CD4-positive, alpha-beta T cell treated with Interleukin-21 for 1 hour (primary cell): Measurements from ENCODE around the gene DCN.
"Not testable (repeated sequence)": the region's sequence is repeated elsewhere in the genome, so short reads cannot be mapped to it uniquely, and the experiment has no call there.

ENCODE experiments used
- DNase-seq: peaks from one replicate; pipeline ENCODE4 v3.0.0-alpha.2; 2020

Gene DCN

DNA sequence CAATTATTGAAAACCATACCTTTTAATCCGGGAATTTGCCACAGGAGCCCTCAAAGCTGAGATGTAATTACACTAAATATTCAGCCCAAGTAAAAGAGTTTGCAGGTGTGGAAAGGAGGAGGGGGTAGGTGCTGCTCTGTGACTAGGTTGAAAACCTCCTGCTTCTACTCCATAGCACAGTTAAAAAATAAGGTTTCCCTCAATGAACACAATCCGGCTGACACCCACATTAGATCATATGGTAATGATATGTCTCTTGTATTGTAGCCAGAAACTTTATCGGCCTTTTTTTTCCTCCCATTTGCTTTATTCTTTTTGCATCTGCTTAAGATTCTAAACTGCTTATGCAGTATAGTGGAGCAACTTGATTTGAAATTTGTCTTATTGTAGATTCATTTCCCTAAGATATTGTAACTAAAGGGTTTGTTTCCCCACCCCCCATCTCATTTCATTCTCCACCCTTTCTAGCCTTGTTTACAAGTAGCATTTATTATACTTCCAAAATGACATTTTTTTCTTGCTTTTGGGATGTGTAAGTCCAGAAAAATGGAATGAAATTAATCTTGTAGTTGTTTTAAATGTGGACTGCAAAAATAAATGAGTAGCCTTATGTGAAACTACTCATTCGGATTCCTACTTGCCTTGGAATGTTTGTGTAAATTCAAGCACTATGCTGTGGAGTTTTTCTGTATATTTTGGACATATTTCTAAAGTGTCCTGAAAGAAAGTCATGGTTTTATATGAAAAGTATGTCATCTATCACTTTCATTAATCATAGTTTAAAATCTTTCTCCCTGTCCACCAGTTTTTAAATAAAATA is at the start of gene DCN:
Gene DCN (minus strand): TSS at position 182 of the 820 bp plus-strand sequence. CDS start 4,265 bp downstream, outside the sequence.
- DNase-seq: no peak

- no peak for DNase-seq
Observed at GRCh38 chr12:91230841-91231240, 48.2 kb upstream of the DCN start.

- DNase-seq: no peak
Observed at GRCh38 chr12:91226951-91227350, 44.3 kb upstream of the DCN start.

DNA sequence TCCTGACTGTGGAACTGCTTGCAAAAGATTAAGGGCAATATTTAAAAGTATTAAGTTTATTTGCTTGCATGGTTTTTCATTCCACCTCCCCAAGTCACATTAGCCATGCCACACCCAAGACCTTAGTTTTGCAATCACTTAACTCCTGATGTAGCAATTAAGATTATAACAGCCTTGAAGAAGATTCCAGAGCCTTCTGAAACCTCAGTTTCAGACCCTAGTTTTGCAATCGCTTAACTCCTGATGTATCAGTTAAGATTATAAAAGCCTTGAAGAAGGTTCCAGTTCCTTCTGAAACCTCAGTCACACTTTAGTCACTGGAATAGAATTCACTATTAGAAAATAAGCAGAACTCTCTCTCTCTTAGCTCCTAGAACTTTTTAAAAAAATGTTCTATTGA is 42.7 kb upstream of the DCN start:
- no peak for DNase-seq

DNA sequence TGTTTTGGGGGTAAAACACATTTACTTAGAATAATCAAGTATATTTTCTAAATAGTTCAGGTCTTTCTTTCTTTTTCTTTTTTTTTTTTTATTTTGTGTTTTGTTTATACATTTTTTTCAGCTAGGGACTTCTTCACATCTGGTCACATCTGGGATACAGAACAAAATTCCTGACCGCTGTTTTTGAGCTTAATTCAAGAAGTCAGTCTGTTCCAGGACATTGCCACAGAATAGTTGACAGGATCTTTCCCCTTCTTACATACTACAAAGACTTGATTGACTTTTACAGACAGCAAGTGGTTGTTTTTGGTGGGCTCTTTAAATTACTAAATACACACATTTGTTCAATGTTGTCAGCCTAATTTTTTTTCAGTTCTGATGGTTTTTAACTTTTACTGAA is 41.8 kb upstream of the DCN start:
- DNase-seq: no peak

- DNase-seq: no peak
Observed at GRCh38 chr12:91222746-91223145, 40.1 kb upstream of the DCN start.

DNA sequence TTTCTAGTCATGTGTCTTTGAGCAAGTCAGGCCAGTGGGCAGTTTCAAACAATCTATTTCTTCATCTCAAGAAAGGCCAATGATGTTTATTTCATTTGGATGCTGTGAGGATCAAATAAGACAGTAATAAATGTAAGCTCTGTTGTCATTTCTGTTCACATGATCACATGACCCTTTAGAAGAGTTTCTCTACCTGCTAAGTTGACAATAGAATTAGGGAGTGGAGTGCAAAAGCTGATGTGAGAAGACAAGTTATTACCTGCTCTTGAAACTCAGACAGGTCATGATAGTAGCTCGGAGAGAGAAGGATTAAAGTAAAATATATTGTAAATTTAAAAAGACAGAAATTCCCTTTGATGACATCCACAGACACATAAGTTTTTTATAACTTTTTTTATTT is 37.3 kb upstream of the DCN start:
- no peak for DNase-seq

- DNase-seq: no peak
Observed at GRCh38 chr12:91219511-91219910, 36.9 kb upstream of the DCN start.

DNA sequence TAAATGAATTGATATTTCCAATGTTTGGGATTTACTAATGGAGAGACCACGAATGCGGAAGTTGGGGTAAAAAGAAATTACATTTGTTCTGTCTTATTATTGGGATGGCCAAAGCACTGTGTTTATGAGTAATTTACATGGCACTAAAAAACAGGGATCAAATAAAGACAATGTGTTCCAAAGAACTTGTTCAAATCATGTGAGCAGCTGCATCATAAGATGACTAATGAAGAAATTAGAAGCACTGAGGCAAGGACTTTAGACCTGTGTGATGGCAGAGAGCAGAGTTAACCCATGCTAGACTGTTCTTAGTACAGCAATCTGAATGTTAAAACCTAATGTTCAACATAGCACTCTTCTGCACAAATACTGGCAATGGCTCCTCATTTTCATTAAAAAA is 34.3 kb upstream of the DCN start:
- DNase-seq: no peak

GRCh38 chr12:91215940-91216454 is 33.4 kb upstream of the DCN start:
- no peak for DNase-seq

GRCh38 chr12:91211866-91212265 is 29.2 kb upstream of the DCN start:
- no peak for DNase-seq

- DNase-seq: no peak
Observed at GRCh38 chr12:91210618-91211017, 28.0 kb upstream of the DCN start.

DNA sequence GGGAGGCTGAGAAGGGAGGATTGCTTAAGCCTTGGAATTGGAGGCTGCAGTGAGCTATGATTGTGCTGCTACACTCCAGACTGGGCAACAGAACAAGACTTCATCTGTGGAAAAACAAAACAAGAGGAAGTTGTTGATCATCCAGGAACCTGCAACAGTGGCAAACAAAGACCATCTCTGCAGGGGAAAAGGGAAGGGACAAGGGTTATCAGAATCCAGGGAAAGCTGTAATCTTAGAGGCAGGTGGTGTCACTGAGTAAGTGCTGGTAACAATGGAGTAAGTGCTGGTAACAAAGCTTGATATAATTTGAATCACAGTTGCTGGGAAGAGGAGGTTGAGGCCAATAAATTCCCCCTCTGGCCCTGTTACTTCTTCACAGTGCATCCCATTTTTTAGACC is 27.5 kb upstream of the DCN start:
- DNase-seq: no peak

DNA sequence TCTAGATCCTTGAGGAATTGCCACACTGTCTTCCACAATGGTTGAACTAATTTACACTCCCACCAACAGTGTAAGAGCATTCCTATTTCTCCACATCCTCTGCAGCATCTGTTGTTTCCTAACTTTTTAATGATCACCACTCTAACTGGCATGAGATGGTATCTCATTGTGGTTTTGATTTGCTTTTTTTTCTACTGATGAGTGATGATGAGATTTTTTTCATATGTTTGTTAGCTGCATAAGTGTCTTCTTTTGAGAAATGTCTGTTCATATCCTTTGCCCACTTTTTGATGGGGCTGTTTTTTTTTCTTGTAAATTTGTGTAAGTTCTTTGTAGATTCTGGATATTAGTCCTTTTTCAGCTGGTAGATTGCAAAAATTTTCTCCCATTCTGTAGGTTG is 24.7 kb upstream of the DCN start:
- DNase-seq: not testable (repeated sequence)

- no peak for DNase-seq
Observed at GRCh38 chr12:91205811-91206210, 23.2 kb upstream of the DCN start.

- no peak for DNase-seq
Observed at GRCh38 chr12:91204421-91204820, 21.8 kb upstream of the DCN start.

DNA sequence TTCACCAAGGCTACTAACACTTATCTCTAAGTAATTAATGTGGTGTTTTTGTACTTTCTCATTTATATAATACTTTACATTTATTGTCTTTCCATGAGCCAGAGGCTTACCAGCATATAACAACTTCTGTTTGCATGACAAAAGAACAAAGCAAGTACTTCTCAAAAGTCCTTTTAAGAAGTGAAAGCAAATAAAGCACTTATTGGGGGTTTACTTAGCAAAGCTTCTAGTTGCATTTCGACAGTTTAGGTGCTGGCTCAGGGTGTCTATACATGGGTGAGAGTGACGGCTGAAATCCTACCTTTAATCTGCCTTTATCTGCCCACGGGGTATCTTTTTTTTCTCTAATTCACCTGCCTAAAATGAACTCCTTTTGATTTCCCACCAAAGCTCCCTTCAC is 21.0 kb upstream of the DCN start:
- no peak for DNase-seq

DNA sequence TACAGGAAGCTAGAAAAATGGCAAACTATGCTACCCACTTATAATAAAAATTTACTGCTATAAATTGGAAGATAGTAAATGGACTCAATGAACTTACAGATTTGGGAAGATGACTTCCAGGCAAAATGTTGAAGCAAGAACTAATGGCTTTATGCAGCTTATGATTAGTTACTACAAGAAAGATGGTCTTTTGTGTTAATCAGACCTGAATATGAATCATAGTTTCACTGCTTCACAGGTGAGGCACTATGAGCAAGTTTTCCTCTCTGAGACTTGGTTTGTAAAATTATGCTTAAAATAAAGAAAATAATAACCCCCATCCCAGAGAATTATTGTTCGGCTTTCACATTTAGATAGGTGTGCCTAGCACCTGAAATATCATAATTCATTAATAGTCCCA is 19.8 kb upstream of the DCN start:
- no peak for DNase-seq

GRCh38 chr12:91196436-91196835 is 13.8 kb upstream of the DCN start:
- DNase-seq: no peak

DNA sequence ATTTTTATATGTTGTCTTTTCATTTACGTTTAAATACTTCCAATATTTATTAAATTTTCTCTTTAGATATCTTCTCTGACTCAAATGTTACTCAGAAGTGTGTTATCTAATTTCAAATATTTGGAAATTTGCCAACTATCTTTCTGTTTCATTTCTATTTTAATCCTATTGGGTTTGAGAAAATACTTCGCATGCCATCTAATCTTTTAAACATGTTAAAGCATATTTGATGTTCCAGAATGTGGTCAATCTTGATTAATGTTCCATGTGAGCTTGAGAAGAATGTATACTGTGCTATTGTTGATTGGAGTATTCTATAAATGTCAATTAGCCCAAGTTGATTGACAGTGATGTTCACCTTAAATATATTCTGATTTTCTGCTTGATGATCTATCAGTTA is 11.9 kb upstream of the DCN start:
- no peak for DNase-seq

- DNase-seq: no peak
Observed at GRCh38 chr12:91191513-91192111, 9.0 kb upstream of the DCN start.

GRCh38 chr12:91189516-91189915 is 6.9 kb upstream of the DCN start:
- no peak for DNase-seq

DNA sequence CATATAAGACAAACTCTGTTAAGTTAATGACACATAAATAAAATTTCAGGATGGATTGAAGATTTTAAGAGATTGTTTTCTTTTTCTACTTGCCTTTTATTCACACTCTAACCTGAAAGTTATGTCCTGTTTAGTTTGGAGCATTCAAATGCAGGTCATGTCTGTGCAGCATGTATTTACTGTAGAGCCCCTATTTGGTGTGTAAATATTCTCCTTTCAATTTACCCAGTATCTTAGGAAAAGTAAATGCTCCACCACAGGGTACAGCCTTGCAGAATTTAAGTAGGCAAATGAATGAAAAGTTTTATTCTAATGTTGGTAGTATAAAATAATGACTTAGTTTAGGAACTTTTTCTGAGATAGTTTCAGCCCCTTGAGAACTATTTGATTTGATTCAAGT is 6.2 kb upstream of the DCN start:
- DNase-seq: no peak

DNA sequence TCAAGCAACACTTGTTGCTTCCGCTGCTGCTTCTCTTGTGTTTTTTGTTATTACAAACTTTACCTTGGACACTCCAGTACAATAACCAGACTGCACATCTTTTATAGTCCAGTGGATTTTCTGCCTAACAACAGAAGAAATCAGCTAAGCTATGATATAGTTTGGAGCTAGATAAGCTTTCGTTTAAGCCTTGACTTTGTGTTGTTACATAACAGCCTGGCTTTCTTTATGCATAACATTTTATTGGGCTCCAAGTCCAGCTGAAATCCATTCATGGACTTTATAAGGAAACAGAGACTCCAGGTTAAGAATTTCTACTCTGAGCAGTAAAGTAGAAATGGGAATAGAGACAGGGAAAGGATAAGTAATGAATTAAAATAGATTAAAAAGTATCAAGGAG is 3.5 kb upstream of the DCN start:
- DNase-seq: no peak

GRCh38 chr12:91185421-91185820 is 2.8 kb upstream of the DCN start:
- DNase-seq: no peak
